HG02571 (cell line): ENCODE results near the gene ITK.

Source experiments
- ATAC-seq: cut with Tn5 transposase; IDR thresholded peaks from one replicate; pipeline ENCODE4 v1.9.1; 2021; ENCODE audit warnings: mild to moderate bottlenecking, moderate library complexity; ENCODE audit not compliant: unreplicated experiment

ITK gene

DNA sequence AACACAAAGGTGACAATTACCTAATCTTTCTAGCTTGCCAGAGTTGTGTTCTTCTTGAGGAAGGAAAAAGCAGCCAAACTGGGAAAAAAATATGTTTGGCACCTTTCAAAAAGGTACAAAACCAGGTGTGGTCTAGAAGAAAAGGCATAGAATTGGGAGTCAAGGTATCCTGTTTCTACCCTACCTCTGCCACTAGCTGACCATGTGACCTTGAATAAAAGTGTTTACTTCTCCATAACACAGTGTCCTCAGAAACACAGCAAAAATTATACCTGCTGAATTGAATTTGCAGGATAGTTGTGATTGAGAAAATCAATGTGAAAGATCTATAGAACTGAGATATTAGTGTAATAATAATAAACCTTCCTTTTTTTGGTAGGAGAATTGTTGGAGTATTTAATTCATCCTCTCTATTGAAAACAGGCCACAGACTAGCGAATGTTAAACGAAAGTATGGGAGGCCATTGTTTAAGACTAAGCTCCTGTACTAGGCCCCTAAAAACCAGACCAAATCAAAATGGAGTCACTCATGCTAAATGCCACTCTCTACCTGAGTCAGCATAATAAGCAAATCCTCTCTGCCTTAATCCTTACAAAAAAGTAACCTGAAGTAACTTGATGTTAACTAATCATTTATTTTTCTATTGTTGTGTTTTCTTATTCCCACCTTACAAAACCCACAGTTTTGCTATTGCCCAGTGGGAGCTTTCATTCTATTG, 97.8 kb downstream of the ITK start:
- no peak for ATAC-seq

DNA sequence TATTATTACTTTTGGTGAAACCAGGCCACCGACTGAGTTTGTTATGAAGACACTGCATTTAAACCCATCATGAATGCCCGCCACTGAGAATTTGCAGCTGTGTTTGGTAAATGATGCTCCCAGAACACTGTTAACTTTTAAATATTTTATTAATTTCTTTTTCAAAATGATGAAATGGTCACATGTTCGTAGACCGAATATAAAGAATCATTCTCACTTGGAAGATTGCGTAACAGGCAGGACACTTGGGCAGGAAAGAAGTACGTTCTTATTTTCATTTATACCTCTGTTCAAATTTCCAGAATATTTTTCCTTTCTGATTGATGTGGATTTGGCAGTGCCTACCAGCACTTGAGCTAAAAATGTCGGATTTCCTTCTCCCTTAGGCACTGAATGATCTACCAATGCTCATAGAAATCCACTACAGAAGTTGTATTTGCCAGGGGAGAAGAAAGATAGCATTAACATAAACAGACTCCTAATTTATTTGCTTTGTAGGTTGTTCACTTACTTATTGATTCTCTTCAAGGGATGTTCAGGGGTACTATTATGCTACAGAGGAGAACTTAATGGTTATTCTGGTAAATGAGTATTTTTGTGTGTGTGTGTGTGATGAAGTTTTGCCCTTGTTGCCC, 99.1 kb downstream of the ITK start:
- ATAC-seq = no peak

DNA sequence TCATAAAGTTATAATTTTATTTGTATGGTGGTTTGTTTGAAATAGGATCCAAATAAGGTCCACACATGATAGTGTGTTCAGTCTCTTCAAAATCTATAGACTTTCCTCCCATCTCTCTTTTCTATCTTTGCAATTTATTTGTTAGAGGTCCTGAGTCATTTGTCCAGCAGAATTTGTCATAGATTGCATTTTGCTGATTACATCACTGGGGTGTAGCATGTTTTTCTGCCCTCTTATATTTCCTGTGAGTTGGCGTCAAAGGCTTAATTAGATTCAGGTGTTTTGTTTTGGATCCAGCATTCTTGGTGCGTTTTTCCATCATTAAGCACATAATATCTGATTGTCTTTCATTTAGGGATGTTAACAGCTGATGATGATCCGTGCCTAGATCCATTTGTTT, 100.3 kb downstream of the ITK start:
- no peak for ATAC-seq

DNA sequence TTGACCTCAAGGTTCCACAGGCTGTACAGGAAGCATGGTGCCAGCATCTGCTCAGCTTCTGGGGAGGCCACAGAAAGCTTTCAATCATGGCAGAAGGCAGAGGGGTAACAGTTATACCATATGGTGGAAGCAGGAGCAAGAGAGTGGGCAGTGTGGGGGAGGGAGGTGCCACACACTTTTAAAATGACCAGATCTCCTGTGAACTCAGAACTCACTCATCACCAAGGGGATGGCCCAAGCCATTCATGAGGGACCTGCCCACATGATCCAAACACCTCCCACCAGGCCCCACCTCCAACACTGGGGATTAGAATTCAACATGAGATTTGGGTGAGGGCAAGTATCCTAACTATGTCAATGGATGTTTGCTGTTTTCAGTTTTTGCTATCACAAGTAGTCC, 101.5 kb downstream of the ITK start:
- no peak for ATAC-seq

DNA sequence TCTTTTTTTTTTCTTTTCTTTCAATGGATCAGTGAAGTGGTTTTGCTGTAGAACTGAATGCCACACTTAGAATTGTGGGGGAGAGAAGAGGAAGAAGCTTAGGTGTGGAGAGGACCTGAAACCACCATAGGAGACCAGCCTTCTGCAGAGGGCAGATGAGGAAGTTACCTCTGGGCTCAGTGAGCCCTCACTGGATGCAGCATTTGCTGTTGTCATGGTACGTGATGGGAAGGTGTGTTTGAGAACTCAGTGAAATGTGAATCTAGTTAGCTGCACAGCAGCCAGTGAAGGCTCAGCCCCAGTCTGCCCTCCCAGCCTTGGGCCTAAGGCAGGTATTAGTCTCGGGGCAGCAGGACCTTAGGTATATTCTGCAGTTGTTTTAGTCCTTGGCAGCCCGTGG, 102.8 kb downstream of the ITK start:
- ATAC-seq = peak; percentile 97

DNA sequence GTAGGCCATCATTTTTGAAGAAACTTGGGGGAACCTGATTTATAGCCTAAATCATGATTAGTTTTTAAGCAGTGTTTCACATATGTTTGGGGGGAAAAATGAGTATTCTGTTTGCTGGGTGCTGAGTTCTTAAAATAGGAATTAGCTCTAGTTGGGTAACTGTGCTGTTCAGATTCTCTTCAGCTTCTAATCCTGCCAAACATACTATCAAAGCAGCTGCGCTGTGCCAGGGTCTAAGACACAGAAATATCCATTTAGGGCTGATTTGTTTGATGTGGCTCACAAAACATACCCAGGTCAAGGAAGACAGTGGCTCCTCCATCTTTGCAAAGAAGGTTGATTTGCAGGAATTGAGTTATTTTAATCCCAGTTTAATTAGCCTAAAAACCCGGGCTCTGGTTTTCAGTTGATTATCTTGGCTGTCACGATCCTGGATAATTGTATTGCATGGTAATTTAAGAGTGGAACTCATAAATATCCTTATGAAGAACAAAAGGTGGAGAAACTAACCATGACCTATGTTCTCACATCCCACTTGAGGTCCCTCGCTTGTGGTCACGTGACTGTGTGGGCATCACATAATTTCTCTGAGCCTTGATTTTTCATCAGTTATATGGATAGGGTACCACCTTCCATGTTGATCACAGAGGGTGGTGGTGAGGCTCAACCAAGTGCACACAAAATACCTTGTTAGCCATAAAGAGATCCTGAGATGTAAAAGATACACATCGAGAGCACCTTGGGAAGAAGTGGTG, 104.0 kb downstream of the ITK start:
- no peak for ATAC-seq

DNA sequence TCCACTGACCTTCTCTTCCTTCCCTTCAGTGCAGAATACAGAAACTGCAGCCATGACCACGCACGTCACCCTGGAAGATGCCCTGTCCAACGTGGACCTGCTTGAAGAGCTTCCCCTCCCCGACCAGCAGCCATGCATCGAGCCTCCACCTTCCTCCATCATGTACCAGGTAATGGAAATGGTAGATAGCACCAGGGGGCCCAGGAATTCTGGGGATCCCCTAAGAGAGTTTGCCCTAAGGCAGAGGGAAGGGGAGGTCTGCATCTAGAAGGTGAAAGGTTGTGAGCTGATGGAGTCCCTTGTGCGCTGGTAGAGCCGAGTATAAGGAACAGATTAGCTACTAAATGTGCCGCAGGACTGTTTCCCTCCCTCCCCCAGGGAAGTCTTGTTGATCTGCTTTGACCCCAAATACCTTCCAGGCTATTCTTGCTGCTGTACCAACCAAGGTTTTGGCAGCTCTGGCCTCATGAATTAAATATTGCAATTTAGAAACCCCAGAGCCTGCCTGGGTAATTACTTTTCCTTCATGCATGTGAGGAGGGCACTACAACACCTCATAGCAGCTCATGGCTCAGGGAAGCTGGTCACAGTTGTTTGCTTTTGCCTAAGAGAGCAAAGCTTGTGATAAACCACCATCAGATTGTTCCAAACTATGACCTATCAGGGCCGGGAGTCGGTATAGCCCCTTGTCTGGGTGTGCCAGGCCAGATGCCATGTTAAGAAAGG, 104.8 kb downstream of the ITK start:
- ATAC-seq = no peak

DNA sequence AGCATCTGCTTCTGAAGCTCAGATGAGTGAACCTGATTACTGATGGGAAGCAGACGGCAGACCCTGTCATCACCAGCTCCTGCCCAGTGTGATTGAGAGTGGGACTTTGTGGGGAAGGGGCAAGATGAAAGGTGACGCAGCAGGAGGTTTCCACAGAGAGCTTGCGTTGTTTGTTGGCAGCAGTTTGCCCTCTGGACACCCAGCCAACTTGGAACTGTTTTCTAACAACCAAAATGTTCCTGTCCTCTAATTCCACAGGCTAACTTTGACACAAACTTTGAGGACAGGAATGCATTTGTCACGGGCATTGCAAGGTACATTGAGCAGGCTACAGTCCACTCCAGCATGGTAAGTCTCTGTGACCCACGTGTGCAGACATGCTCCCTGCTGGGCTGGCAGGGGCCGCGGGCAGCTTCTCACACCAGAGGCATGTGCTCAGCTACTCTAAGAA, 106.1 kb downstream of the ITK start:
- ATAC-seq = no peak

DNA sequence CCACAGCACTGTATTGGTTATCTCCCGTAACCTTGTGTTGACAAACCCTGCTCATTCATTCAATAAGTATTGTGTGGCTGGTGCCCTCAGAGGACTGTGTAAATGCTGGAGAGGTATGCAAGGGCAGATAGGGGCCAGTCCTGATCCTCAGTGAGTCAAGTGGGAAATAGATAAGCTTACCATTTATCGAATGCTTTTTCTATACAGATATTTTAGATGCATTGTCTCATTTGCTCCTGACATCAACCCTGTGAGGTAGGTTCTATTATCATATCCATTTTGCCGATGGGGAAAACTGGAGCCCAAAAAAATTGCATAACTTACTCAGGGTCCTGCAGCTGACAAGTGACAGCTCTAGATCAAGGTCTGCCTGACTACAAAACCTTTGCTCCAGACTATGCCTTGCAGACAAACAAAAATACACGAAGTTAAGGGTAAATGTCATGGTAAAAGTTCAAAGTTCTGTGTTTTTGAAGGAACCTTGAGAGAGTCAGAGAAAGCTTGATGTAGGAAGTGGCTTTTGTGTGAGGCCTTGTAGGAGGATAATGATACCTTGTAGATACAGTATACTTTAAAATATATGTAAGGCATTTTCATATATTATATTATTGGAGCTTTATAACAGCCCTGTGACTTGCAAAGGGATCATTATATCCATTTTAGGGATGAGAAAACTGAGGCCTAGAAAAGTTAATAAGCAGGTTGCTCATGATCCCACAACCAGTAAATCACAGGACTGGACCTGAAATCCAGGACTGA, 107.9 kb downstream of the ITK start:
- ATAC-seq = no peak

DNA sequence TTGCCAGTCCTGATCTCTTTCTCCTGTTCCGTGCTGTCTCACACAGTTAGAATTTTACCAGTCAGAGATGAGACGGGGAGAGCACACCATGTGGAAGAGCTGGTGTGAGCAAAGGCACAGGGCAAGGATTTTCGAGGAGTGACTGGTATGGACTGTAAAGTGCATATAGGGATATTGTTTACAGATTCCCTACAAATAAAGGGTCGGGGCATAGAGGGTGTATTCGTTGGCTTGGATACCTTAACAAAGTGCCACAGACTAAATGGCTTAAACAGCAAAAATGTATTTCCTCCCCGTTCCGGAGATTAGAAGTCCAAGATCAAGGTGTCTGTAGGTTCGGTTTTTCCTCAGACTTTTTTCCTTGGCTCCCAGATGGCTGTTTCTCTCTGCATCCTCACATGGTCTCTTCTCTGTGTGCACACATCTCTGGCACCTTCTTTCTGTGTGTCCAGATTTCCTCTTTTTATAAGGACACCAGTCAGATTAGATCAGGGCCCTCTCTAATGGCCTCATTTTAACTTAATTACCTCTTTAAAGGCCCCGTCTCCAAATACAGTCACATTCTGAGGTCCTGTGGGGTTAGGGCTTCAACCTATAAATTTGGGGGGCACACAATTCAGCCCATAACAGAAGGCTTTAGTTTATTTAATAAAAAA, 108.7 kb downstream of the ITK start:
- no peak for ATAC-seq

DNA sequence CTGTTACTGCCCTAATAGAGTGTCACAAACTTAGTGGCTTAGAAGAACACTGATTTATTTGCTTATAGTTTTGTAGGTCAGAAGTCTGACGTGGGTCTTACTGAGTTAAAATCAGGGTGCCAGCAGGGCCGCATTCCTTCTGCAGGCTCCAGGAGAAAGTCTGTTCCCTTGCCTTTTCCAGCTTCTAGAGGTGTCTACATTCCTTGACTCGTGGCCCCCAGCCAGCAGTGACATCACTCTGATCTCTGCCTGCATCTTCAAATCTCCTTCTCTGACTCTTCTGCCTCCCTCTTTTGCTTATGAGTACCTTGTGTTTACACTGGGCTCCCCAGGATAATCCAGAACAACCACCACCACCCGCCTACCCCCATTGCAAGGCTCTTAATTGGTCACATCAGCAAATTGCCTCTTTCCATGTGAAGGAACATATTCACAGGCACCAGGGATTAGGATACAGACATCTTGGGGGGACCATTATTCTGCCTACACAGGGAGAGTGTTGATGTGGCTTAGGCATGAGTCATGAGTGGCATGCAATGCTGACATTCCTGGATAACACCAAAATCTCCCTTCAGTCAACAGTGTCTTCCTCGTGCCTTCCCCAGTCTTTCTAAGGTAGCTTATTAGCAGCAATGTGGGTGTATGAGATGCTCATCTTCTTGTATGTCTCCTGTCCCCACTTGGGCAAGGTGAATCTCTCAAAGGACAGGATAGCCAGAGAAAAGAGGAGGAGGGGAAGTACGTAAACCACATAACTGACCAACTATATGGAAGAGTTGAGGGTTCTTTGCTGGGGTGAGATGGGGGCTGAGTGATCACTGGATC, 109.7 kb downstream of the ITK start:
- no peak for ATAC-seq

DNA sequence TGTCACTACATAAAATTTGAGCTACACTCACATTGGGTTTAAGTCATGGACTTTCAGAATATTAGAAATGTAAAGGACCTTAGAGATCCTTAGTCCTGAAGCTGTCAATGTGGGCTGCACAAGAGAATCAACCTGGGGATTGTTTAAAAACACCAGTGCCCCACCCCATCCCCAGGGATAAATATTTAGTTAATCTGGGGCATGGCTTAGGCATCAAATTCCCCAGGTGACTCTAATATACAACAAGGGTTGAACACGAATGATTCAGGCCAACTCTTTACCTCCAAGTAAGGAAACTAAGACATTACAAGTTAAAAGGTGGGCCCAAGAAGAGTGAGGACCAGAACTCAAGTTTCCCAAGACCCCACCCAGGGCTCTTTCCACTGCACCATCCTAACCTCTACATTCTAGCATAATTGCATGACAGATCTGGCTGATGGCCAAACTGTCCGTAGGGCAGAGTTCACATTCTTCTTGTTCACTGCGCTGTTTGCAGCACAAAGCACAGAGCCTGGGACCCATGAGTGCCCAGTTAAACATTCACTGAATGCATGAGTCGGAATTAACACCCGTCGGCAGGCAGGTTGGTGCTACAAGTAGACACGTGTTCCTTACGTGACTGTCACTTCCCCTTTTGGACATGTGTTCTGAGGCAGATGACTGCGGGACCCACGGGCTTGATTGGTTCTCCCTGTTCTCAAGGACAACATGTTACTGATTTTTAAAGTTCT, 110.5 kb downstream of the ITK start:
- peak; percentile 85 for ATAC-seq

DNA sequence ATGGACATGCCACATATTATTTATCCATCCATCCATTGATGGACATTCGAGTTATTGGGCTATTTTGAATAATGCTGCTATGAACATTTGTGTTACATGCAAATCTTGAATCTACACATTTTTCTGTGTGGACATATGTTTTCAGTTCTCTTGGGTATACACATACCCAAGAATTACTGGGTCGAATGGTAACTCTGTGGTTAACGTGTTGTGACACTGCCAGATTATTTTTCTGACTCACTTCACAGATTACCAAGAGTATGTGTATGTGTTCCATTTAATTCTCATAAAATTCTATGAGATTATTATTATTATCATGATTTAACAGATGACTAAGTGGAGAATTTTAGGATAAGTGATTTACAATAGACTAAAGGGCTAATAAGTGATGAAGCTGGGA, 112.0 kb downstream of the ITK start:
- ATAC-seq = no peak

DNA sequence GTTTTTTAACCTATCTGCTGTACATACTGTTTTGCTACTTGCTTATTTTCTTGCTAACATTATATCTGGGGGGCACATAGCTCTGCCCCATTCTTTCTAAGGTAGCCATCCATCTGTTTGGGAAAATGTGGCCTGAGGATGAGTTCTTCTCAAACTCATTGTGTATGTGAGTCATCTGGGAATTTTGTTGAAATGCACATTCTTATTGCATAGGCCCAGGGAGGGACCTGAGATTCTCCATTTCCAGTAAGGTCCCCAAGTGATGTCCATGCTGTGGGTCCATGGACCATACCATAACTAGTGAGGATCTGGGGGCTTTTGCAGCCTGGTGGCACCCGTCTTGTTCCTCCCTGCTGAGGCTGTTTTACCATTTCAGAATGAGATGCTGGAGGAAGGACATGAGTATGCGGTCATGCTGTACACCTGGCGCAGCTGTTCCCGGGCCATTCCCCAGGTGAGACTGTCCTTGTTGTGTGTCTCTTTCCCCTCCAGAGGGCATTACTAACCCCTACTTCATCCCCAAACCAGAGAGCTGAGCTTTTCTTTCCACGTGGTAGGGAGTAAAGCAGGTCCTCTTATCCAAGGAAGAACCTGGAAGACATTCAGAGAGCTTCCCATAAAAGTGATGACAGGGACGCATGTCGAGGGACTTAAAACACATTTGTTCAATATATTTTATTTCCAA, 113.9 kb downstream of the ITK start:
- no peak for ATAC-seq

DNA sequence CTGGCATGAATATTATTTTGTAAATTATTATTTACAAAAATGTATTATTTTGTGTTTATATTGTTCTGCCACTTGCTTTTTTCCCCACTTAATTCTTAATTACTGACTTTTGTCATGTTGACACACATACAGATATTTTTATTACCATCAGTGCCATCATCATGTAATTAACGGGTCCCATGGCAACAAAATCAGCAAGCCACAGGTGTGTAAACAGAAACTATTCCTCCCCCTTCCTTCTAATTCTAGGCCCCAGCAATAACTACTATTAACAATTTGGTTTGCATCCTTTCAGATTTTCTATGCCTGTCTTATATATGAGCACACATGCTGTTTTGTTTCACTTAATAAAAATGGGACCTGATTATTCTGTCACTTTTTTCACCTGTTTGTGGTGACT, 114.6 kb downstream of the ITK start:
- ATAC-seq = no peak

DNA sequence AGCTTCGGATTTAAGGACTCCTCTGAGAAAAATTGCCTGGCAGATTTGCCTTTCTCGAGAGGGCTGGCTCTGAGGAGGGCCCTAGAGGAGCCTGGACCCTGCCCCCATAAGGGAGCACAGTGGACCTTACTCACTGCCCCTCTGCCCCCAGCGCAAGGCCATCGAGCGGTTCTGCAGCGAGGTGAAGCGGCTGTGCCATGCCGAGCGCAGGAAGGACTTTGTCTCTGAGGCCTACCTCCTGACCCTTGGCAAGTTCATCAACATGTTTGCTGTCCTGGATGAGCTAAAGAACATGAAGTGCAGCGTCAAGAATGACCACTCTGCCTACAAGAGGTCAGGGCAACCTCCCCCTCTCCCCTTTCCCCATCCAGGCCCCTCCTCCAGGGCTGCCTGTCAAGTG, 119.9 kb downstream of the ITK start:
- ATAC-seq = no peak

DNA sequence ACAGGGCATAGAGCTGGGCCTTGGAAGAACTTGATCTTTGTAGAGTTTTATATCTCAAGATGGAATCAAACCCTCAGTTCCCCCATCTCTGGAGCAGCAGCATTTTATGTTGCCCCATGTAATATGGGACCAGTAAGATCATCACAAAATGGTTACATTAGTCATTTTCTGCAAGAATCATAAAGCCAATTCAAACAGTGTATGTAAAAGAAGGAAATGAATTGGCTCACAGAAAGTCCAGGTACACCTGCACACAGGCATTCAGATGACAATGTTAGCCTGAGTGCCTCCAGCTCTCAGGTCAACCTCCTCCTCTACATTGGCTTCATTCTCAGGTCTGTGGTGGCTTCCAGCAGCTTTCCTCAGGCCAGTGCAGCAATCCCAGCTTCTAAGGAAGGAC, 120.4 kb downstream of the ITK start:
- ATAC-seq = no peak

DNA sequence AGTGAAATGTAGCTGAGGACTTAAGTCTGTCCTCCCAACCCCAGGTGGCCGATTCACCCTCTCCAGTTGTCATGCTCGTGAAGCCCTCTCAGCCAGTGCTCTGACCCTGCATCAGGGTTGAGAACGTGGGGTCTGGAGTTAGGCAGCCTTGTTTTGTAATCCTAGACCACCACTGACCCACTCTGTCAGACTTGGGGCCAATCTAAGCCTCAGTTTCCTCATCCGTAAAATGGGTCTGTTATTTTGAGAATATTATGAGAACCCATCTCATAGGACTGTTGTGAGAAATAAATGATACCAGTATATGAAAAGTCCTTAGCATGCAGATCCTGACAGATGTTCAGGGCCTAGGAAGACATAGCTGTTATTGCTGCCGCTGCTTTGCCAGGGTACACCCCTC, 122.4 kb downstream of the ITK start:
- no peak for ATAC-seq
